GM10847 (cell line): ENCODE measurements around the gene ERC1.

ENCODE experiments used
- POLR2A ChIP-seq: IDR thresholded peaks from 2 replicates; pipeline ENCODE4 v1.6.1; 2011; ENCODE audit not compliant: insufficient read length; ENCODE audit errors: extremely low read depth

Gene ERC1

GRCh38 chr12:1126091-1126490 lies 135.1 kb downstream of the ERC1 start:
- no peak for TF ChIP-seq POLR2A

DNA sequence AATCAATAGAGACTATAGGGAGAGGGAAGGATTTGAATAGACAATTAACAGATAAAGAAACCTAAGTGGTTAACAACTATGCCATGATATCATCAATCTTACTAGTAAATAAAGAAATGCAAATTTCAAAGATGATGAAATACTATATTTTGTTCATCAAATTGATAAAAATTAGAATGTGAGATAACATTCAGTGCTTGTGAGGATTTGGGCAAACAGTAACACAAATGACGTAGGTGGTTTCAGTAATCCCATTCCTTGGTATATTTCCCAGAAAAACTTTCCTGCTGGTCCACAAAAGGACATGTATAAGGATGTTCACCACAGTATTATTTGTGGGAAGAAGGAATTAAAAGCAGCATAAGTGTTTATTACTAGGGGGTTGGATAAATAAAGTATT lies 136.0 kb downstream of the ERC1 start:
- no peak for TF ChIP-seq POLR2A

GRCh38 chr12:1130164-1130563 lies 139.1 kb downstream of the ERC1 start:
- TF ChIP-seq POLR2A: no peak

GRCh38 chr12:1130571-1130970 lies 139.5 kb downstream of the ERC1 start:
- no peak for TF ChIP-seq POLR2A

- no peak for TF ChIP-seq POLR2A
Measured at GRCh38 chr12:1131811-1132224, 140.8 kb downstream of the ERC1 start.

DNA sequence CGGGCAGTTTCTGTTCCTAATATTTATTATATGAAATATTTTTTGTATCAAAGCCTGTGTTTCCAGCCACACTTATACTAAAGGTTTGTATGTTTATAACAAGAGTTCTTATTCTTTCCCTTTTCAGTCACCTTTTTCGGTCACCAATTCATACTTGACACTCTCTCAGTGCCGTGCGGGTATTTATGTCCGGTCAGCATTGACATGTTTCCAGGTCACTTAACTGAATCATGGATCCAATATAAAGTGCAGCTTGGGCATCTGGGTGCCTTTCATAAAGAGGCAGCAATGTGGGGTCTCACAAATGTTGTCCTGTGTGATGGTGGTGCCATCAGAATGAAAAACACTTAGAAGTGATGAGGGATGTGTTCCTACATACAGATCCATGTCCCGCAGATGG lies 141.3 kb downstream of the ERC1 start:
- no peak for TF ChIP-seq POLR2A

DNA sequence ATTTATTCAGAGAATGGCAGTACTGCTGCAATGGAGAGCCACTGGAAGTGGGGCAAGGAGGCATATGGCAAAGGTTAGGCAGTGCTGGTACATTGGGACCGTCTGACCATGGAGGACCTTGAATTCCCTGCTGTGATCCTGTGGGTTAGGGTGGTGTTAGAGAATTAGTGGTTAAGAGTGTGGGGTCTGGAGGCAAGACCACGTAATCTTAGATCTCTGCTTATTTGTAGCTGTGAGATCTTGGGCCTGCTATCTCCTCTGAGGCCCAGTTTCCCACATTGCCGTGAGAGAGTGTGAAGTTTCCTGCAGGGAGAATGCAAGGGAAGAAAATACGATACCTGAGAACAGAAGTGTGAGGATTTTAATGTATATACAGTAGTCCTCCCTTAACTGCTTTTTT lies 147.7 kb downstream of the ERC1 start:
- no peak for TF ChIP-seq POLR2A

- TF ChIP-seq POLR2A: no peak
Measured at GRCh38 chr12:1147821-1148220, 156.8 kb downstream of the ERC1 start.

- no peak for TF ChIP-seq POLR2A
Measured at GRCh38 chr12:1157046-1157445, 166.0 kb downstream of the ERC1 start.

- no peak for TF ChIP-seq POLR2A
Measured at GRCh38 chr12:1161197-1161596, 170.2 kb downstream of the ERC1 start.

DNA sequence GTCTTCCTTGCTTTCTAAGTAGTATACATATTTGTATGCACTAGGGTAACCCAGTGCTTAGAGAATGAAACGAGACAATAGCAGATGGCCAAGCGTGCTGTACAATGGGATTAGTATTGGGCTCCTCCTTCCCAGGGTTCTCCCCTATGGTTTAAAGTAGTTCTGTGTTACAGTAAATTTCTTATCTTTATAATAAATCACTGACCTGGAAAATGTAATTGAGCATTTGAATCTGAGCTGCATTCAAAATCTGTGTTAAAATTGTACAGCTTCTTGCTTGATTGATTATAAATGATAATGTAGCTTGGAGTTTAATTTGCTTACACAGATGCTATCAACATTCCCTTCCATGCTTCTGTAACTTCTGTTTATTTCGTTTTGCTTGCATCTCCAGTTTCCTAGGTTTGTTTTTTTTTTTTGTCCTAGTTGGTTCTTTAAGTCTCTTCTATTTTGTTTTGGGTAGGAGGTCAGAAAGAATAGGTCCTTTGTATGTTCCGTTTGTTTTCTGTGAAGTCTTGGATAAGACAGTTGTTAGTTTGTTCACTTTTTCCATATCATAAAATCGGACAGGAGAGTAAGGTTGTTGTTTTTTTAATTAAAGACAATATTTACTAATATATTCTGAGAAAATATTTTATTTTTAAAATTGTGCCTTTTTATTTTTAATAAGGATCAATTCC lies 171.2 kb downstream of the ERC1 start:
- no peak for TF ChIP-seq POLR2A

DNA sequence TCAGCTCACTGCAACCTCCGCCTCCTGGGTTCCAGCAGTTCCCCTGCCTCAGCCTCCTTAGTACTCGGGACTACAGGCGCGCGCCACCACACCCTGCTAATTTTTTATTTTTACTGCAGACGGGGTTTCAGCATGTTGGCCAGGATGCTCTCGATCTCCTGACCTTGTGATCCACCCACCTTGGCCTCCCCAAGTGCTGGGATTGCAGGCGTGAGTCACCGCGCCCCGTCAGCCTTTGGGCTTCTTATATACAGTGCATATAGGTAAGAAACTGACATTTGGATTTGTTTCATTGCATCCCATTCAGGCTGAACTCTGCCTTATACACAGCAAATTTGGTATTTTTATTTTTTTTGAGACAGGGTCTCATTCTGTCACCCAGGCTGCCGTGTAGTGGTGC lies 176.8 kb downstream of the ERC1 start:
- no peak for TF ChIP-seq POLR2A

- TF ChIP-seq POLR2A: no peak
Measured at GRCh38 chr12:1170411-1170810, 179.4 kb downstream of the ERC1 start.

- TF ChIP-seq POLR2A: no peak
Measured at GRCh38 chr12:1171657-1172408, 180.8 kb downstream of the ERC1 start.

- no peak for TF ChIP-seq POLR2A
Measured at GRCh38 chr12:1173781-1174617, 183.0 kb downstream of the ERC1 start.

DNA sequence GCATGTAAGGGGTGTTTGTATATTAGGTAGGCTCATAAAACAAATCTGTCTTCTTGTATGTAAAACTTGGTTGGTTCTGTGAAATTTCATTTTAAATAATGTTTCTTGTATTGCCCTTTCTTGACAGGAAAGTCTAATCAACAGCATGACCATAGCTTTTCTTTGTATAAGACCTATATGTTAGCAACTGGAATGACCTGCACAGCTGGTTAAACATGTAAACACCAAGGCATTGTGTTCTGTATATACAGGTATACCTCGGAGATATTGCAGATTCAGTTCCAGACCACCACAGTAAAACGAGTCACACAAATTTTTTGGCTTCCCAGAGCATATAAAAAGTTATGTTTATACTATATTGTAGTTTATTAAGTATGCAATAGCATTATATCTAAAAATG lies 183.6 kb downstream of the ERC1 start:
- TF ChIP-seq POLR2A: no peak
